NCI-H1105 treated with DMSO at 0.1 percent for 48 hours (cell line): ENCODE measurements around the gene FAM3B.
A peak's percentile ranks its signal among the peaks of the same experiment; 100 is the strongest.
"Not testable (repeated sequence)": the region's sequence is repeated elsewhere in the genome, so short reads cannot be mapped to it uniquely, and the experiment has no call there.

Source experiments
- DNase-seq: peaks from one replicate; lab custom pipeline; 2025; lab: John Stamatoyannopoulos, UW

The FAM3B gene

GRCh38 chr21:41316200-41317062, at the start of gene FAM3B:
Gene FAM3B, plus strand, starts transcription at chr21:41316801. Its CDS starts 79 bp downstream, at chr21:41316880.
- peak; percentile 85 for DNase-seq

- no peak for DNase-seq
These were observed 49.3 kb upstream of the FAM3B start for GRCh38 chr21:41267346-41267745.

GRCh38 chr21:41269535-41269934, 47.1 kb upstream of the FAM3B start:
- DNase-seq = peak; percentile 27

- no peak for DNase-seq
These were observed 39.4 kb upstream of the FAM3B start for GRCh38 chr21:41277196-41277595.

GRCh38 chr21:41277846-41278245, 38.8 kb upstream of the FAM3B start:
- DNase-seq = no peak

- no peak for DNase-seq
These were observed 36.3 kb upstream of the FAM3B start for GRCh38 chr21:41280115-41280919.

GRCh38 chr21:41282412-41282811, 34.2 kb upstream of the FAM3B start:
- DNase-seq = no peak

- peak; percentile 73 for DNase-seq
These were observed 33.3 kb upstream of the FAM3B start for GRCh38 chr21:41283211-41283818.

- DNase-seq = no peak
These were observed 27.2 kb upstream of the FAM3B start for GRCh38 chr21:41289431-41289830.

GRCh38 chr21:41290106-41290799, 26.3 kb upstream of the FAM3B start:
- no peak for DNase-seq

- DNase-seq = peak; percentile 15
These were observed 21.9 kb upstream of the FAM3B start for GRCh38 chr21:41294548-41295231.

- no peak for DNase-seq
These were observed 20.8 kb upstream of the FAM3B start for GRCh38 chr21:41295721-41296254.

GRCh38 chr21:41302976-41303375, 13.6 kb upstream of the FAM3B start:
- no peak for DNase-seq

- no peak for DNase-seq
These were observed 12.4 kb upstream of the FAM3B start for GRCh38 chr21:41304068-41304720.

- DNase-seq = no peak
These were observed 9.4 kb upstream of the FAM3B start for GRCh38 chr21:41307219-41307618.

- not testable (repeated sequence) for DNase-seq
These were observed 3.1 kb upstream of the FAM3B start for GRCh38 chr21:41313285-41314164.

- no peak for DNase-seq
These were observed 875 bp upstream of the FAM3B start for GRCh38 chr21:41315726-41316125.

GRCh38 chr21:41317063-41317392, 427 bp downstream of the FAM3B start:
- DNase-seq = no peak

- DNase-seq = peak; percentile 17
These were observed 857 bp downstream of the FAM3B start for GRCh38 chr21:41317458-41317857.

GRCh38 chr21:41318218-41318617, 1.6 kb downstream of the FAM3B start:
- no peak for DNase-seq
